Neural cell (in vitro differentiated cells): ENCODE data around the gene EEPD1. TPM values are rescaled to one million over a fixed set of nuclear protein-coding genes. Genes with fewer than 3 reads are reported as not detected.

Experiments
- H2AFZ ChIP-seq: fragments of 200-600, 300-800 bp; sonication (generic), shearing (Covaris generic); 2 replicates; pipeline ENCODE4 v1.6.0; 2014; ENCODE audit warnings: low read depth, mild to moderate bottlenecking, antibody characterized with exemption, low read length, moderate library complexity
- H3F3A ChIP-seq: fragments of 200-600 bp; shearing (Covaris generic); 2 replicates; pipeline ENCODE4 v1.6.1; 2016; ENCODE audit warnings: mild to moderate bottlenecking, moderate library complexity, mixed read lengths, antibody characterized with exemption, low read length; ENCODE audit not compliant: insufficient read depth, poor library complexity, severe bottlenecking
- H3K27ac ChIP-seq: fragments of 200-600, 300-800 bp; sonication (generic), shearing (Covaris generic); 2 replicates; pipeline ENCODE4 v1.5.1; 2014; ENCODE audit warnings: mild to moderate bottlenecking, low read length, moderate library complexity
- H3K27me3 ChIP-seq: fragments of 300-800, 200-600 bp; sonication (generic), shearing (Covaris generic); 2 replicates; pipeline ENCODE4 v1.6.0; 2014; ENCODE audit warnings: mild to moderate bottlenecking, low read depth, low read length, moderate library complexity; ENCODE audit not compliant: insufficient read depth
- H3K36me3 ChIP-seq: fragments of 300-800, 200-600 bp; sonication (generic), shearing (Covaris generic); 2 replicates; pipeline ENCODE4 v1.5.1; 2014; ENCODE audit warnings: mild to moderate bottlenecking, antibody characterized with exemption, low read length, moderate library complexity; ENCODE audit not compliant: insufficient read depth
- H3K4me2 ChIP-seq: fragments of 300-800, 200-600 bp; sonication (generic), shearing (Covaris generic); 2 replicates; pipeline ENCODE4 v1.6.0; 2014; ENCODE audit warnings: mild to moderate bottlenecking, low read length
- H3K4me3 ChIP-seq: fragments of 300-800, 200-600 bp; sonication (generic), shearing (Covaris generic); 2 replicates; pipeline ENCODE4 v1.5.1; 2014; ENCODE audit warnings: mild to moderate bottlenecking, low read length, moderate library complexity
- H3K79me2 ChIP-seq: fragments of 200-600 bp; shearing (Covaris generic); replicated peaks from 2 replicates; pipeline ENCODE4 v1.6.0; 2014; ENCODE audit warnings: mild to moderate bottlenecking, low read length, moderate library complexity; ENCODE audit not compliant: insufficient read depth
- H3K9ac ChIP-seq: fragments of 300-800, 200-600 bp; sonication (generic), shearing (Covaris generic); 2 replicates; pipeline ENCODE4 v1.6.1; 2016; ENCODE audit warnings: mild to moderate bottlenecking, low read length, mixed read lengths
- H3K9me2 ChIP-seq: fragments of 200-600 bp; shearing (Covaris generic); 2 replicates; pipeline ENCODE4 v1.6.1; 2016; ENCODE audit warnings: mild to moderate bottlenecking, low read length, mixed read lengths; ENCODE audit not compliant: insufficient read depth
- H3K9me3 ChIP-seq: fragments of 200-600, 300-800 bp; sonication (generic), shearing (Covaris generic); 2 replicates; pipeline ENCODE4 v1.6.1; 2016; ENCODE audit warnings: mild to moderate bottlenecking, mixed run types, low read length, moderate library complexity, mixed read lengths
- H4K20me1 ChIP-seq: fragments of 200-600 bp; shearing (Covaris generic); 2 replicates; pipeline ENCODE4 v1.6.1; 2016; ENCODE audit warnings: mild to moderate bottlenecking, mixed run types; ENCODE audit not compliant: insufficient read depth
- EP300 ChIP-seq: fragments of 450-650 bp; conservative IDR thresholded peaks from 2 replicates; pipeline ENCODE4 v1.6.1; 2014; ENCODE audit warnings: antibody characterized with exemption, mild to moderate bottlenecking, moderate library complexity; ENCODE audit not compliant: poor library complexity, severe bottlenecking
- EZH2 ChIP-seq: fragments of 200-600, 300-800 bp; shearing (Covaris generic), sonication (generic); IDR thresholded peaks from 2 replicates; pipeline ENCODE4 v1.6.1; 2014; ENCODE audit warnings: antibody characterized with exemption, low read length, borderline replicate concordance, mild to moderate bottlenecking; ENCODE audit not compliant: insufficient read depth, poor library complexity, severe bottlenecking
- MXI1 ChIP-seq: fragments of 450-650 bp; conservative IDR thresholded peaks from 2 replicates; pipeline ENCODE4 v1.6.1; 2014; ENCODE audit warnings: antibody characterized with exemption, mild to moderate bottlenecking; ENCODE audit not compliant: poor library complexity, severe bottlenecking
- POLR2AphosphoS5 ChIP-seq: IDR thresholded peaks from 2 replicates; pipeline ENCODE4 v1.6.1; 2012
- RAD21 ChIP-seq: fragments of 450-650 bp; conservative IDR thresholded peaks from 2 replicates; pipeline ENCODE4 v1.6.1; 2014; ENCODE audit warnings: antibody characterized with exemption, mild to moderate bottlenecking, moderate library complexity
- REST ChIP-seq: IDR thresholded peaks from 2 replicates; pipeline ENCODE4 v1.6.1; 2012; ENCODE audit warnings: borderline replicate concordance
- SMC3 ChIP-seq: fragments of 450-650 bp; conservative IDR thresholded peaks from 2 replicates; pipeline ENCODE4 v1.6.1; 2014; ENCODE audit warnings: antibody characterized with exemption, mild to moderate bottlenecking, moderate library complexity; ENCODE audit not compliant: poor library complexity
- TAF1 ChIP-seq: IDR thresholded peaks from 2 replicates; pipeline ENCODE4 v1.6.1; 2012; ENCODE audit warnings: low read depth
- polyA plus RNA-seq: library from polyadenylated mRNA; depleted of rRNA; stranded (reverse); fragments of >200 nt; gene quantifications from 2 replicates; pipeline ENCODE4 v1.2.3, GENCODE V29; 2014
- TF ChIP-seq, protein P1 (sequence below): fragments of 450-650 bp; IDR thresholded peaks from 2 replicates; pipeline ENCODE4 v1.5.1; 2014; ENCODE audit warnings: antibody characterized with exemption, mild to moderate bottlenecking, moderate library complexity; ENCODE audit not compliant: poor library complexity, severe bottlenecking

EEPD1 gene
- polyA plus RNA-seq, 1 donor from 2014 or later, result 4.2 TPM

DNA sequence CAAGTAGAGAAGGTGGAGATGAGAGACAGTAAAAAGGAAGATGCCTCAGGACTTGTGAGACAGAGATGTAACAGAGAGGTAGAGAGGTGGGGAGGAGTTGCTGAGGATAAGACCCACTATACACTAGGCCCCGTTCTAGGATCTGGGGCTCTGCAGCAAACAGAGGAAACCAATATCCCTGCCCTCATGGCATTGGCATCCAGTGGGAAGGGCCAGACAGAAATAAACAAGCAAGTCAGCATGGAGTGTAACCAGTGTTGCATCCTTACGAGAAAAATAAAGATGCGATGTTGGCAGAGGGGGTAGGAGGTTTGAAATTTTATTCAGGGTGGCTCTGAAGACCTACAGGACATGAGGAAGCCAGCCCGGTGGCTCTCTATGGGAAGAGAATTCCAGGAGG, 22.0 kb upstream of the EEPD1 start:
- H3K4me3 ChIP-seq, result no peak overlapping the region

DNA sequence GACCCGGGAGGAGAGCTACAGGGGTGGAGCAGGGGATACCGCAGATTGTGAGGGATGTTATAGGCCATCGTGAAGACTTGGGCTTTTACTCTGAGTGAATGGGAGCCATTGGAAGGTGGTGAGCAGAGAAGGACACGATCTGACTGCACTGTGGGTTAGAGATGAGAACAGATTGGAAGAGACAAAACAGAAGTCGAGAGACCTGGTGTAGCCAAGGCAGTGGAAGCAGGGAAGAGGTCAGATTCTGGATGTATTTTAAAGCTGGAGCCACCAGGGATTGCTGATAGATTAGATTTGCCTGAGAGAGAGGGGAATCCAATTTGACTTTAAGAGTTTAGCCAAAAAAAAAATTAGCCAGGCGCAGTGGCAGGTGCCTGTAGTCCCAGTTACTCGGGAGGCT, 21.6 kb upstream of the EEPD1 start:
- no peaks in the 10 kb centered on the region for H3F3A ChIP-seq
- no peaks in the 10 kb centered on the region for H3K27me3 ChIP-seq
- H3K36me3 ChIP-seq, result no peaks in the 10 kb centered on the region
- H4K20me1 ChIP-seq, result no peaks in the 10 kb centered on the region
- no peaks in the 10 kb centered on the region for H3K79me2 ChIP-seq
- TF ChIP-seq POLR2AphosphoS5 (no peak), EP300 (no peak), MXI1 (no peak), REST (no peak), SMC3 (no peak), RAD21 (no peak), EZH2 (no peak), TAF1 (no peak)
- TF ChIP-seq, protein P1, sequence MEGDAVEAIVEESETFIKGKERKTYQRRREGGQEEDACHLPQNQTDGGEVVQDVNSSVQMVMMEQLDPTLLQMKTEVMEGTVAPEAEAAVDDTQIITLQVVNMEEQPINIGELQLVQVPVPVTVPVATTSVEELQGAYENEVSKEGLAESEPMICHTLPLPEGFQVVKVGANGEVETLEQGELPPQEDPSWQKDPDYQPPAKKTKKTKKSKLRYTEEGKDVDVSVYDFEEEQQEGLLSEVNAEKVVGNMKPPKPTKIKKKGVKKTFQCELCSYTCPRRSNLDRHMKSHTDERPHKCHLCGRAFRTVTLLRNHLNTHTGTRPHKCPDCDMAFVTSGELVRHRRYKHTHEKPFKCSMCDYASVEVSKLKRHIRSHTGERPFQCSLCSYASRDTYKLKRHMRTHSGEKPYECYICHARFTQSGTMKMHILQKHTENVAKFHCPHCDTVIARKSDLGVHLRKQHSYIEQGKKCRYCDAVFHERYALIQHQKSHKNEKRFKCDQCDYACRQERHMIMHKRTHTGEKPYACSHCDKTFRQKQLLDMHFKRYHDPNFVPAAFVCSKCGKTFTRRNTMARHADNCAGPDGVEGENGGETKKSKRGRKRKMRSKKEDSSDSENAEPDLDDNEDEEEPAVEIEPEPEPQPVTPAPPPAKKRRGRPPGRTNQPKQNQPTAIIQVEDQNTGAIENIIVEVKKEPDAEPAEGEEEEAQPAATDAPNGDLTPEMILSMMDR, result no peak
- no peak overlapping the region for H3K9ac ChIP-seq
- no peak overlapping the region for H3K4me2 ChIP-seq
- no peaks in the 10 kb centered on the region for H3K9me2 ChIP-seq
- no peak overlapping the region for H2AFZ ChIP-seq
- no peak overlapping the region for H3K27ac ChIP-seq
- no peaks in the 10 kb centered on the region for H3K9me3 ChIP-seq
- H3K4me3 ChIP-seq, result no peak overlapping the region

More for the DNA sequence above, 22.0 kb upstream of the EEPD1 start:
- Histone ChIP-seq H3K79me2 (no peaks in the 10 kb centered on the region), H3K9me2 (no peaks in the 10 kb centered on the region), H3K27ac (no peak overlapping the region), H3K4me2 (no peak overlapping the region), H4K20me1 (no peaks in the 10 kb centered on the region), H3K9ac (no peak overlapping the region), H3K36me3 (no peaks in the 10 kb centered on the region), H3K9me3 (no peaks in the 10 kb centered on the region), H2AFZ (no peak overlapping the region), H3K27me3 (no peaks in the 10 kb centered on the region), H3F3A (no peaks in the 10 kb centered on the region)
- TF ChIP-seq EZH2 (no peak), POLR2AphosphoS5 (no peak), EP300 (no peak), RAD21 (no peak)
- TF ChIP-seq, protein P1, result no peak
